Keratinocyte (primary cell): ENCODE measurements around the gene BRCA1. TPM values are rescaled to one million over a fixed set of nuclear protein-coding genes. Genes with fewer than 3 reads are reported as not detected.

Source experiments
- DNase-seq: peaks from one replicate; pipeline ENCODE4 v3.0.0-alpha.2; 2011; ENCODE audit warnings: low read depth, missing footprints, low spot score
- FAIRE-seq: peaks from 2 replicates; lab custom pipeline; 2011; peaks lifted over from hg19 to GRCh38; lab: Jason Lieb, UNC
- H2AFZ ChIP-seq: 2 replicates; pipeline ENCODE4 v1.6.0; 2012; ENCODE audit warnings: low read length, control low read depth, inconsistent platforms; ENCODE audit not compliant: control insufficient read depth
- H3K27ac ChIP-seq: 2 replicates; pipeline ENCODE4 v1.5.1; 2011; ENCODE audit warnings: low read length; ENCODE audit not compliant: control insufficient read depth, insufficient read depth
- H3K27me3 ChIP-seq: 3 replicates; pipeline ENCODE4 v1.6.0; 2011; ENCODE audit warnings: low read length; ENCODE audit not compliant: control insufficient read depth, insufficient read depth; ENCODE audit errors: extremely low read depth
- H3K36me3 ChIP-seq, 2 experiments: 2 replicates in 1 of 2; 3 replicates in 1 of 2; pipeline ENCODE4 v1.5.1; 2011; ENCODE audit warnings: low read length in 2 of 2, mild to moderate bottlenecking in 1 of 2; ENCODE audit not compliant: control insufficient read depth in 2 of 2, insufficient read depth in 2 of 2; ENCODE audit errors: extremely low read depth in 1 of 2
- H3K4me1 ChIP-seq: 3 replicates; pipeline ENCODE4 v1.5.1; 2011; ENCODE audit warnings: low read length; ENCODE audit not compliant: control insufficient read depth, insufficient read depth; ENCODE audit errors: extremely low read depth
- H3K4me2 ChIP-seq: 3 replicates; pipeline ENCODE4 v1.6.0; 2011; ENCODE audit warnings: low read depth, low read length; ENCODE audit not compliant: control insufficient read depth, insufficient read depth; ENCODE audit errors: extremely low read depth
- H3K4me3 ChIP-seq, 3 experiments: fragments of 200-600 bp in 1 of 3; sonication (generic) in 1 of 3; 2 replicates in 2 of 3; 3 replicates in 1 of 3; pipeline ENCODE4 v1.5.1; 2011 to 2016; ENCODE audit warnings: low read length in 3 of 3, mild to moderate bottlenecking in 3 of 3, control low read depth in 2 of 3, inconsistent platforms in 1 of 3, low read depth in 1 of 3, mixed read lengths in 1 of 3, mixed run types in 1 of 3, moderate library complexity in 1 of 3; ENCODE audit not compliant: control insufficient read depth in 2 of 3, insufficient read depth in 2 of 3; ENCODE audit errors: extremely low read depth in 1 of 3
- H3K79me2 ChIP-seq: 2 replicates; pipeline ENCODE4 v1.6.0; 2012; ENCODE audit warnings: low read length; ENCODE audit not compliant: control insufficient read depth, insufficient read depth
- H3K9ac ChIP-seq: 3 replicates; pipeline ENCODE4 v1.6.0; 2011; ENCODE audit warnings: low read length; ENCODE audit not compliant: control insufficient read depth, insufficient read depth; ENCODE audit errors: extremely low read depth
- H3K9me1 ChIP-seq: 3 replicates; pipeline ENCODE4 v1.6.0; 2011; ENCODE audit warnings: low read length; ENCODE audit not compliant: control insufficient read depth, insufficient read depth; ENCODE audit errors: extremely low read depth
- H3K9me3 ChIP-seq: 2 replicates; pipeline ENCODE4 v1.5.1; 2012; ENCODE audit warnings: low read depth, low read length; ENCODE audit not compliant: control insufficient read depth
- H4K20me1 ChIP-seq: 3 replicates; pipeline ENCODE4 v1.6.0; 2011; ENCODE audit warnings: low read length; ENCODE audit not compliant: control insufficient read depth, insufficient read depth; ENCODE audit errors: extremely low read depth
- EZH2 ChIP-seq: IDR thresholded peaks from one replicate; pipeline ENCODE4 v1.6.1; 2012; ENCODE audit warnings: inconsistent platforms, mild to moderate bottlenecking, low read length, moderate library complexity
- dilution Hi-C: fragments of 300-500 bp; cut with MboI; formaldehyde crosslinking; loops from one replicate; pipeline ENCODE4 v1.7.0; 2020; ENCODE audit warnings: low sequenced_read_pairs; ENCODE audit not compliant: extremely low pct_ligation_motif_present
- polyA plus RNA-seq, 5 experiments: library from polyadenylated mRNA; depleted of rRNA in 3 of 5; stranded (reverse) in 3 of 5; stranded (forward) in 1 of 5; unstranded in 1 of 5; fragments of >200 nt; gene quantifications; 1 replicate in 1 of 5; 2 replicates in 3 of 5; 3 replicates in 1 of 5; pipeline versions ENCODE4 v1.2.1 to v1.2.3, GENCODE V29; 2011 to 2012; ENCODE audit warnings: missing spikeins in 2 of 5, low read depth in 1 of 5, low replicate concordance in 1 of 5
- TF ChIP-seq, protein P1 (sequence below), 3 experiments: IDR thresholded peaks in 1 of 3; conservative IDR thresholded peaks in 1 of 3; optimal IDR thresholded peaks in 1 of 3; 2 replicates in 2 of 3; 3 replicates in 1 of 3; pipeline versions ENCODE3 to v1.5.1; 2011; ENCODE audit warnings: low read length in 3 of 3, mild to moderate bottlenecking in 3 of 3, moderate library complexity in 2 of 3, control low read depth in 1 of 3, inconsistent platforms in 1 of 3; ENCODE audit not compliant: insufficient read depth in 2 of 3; ENCODE audit errors: extremely low read depth in 1 of 3

BRCA1 gene
- polyA plus RNA-seq, 1 donor (not counting 4 experiments of a cell fraction or from before 2014, with no cell fraction given), result 17.2 TPM

DNA sequence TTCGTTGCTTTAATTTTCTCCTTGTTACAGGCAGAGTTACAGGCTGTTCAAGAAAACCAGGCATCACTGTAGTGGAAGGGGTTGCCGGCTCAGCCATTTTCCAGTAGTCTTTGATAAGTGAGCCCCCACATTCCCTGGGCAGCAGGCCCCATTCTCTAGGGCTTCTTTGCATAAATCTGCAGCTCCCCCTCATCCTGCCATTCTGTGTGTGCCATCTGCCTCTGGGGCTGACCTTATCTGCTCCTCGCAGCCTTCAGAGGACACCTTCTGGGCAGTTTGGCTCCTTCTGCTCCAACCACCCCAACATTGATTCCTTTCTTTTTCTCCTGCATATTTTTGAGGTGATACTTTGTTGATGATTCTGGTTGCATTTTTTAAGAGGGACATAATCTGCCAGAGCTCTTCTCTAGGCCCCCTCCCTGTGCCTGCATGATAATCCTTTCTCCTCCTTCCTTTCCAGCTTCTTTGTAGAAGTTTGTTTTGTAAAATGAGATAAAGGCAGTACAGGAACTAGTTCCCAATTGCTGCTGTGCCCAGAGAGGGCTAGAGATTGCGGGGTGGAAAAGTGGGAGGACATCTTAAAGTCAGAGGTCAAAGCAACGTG, 83.0 kb downstream of the BRCA1 start:
- no peak for DNase-seq
- no peak overlapping the region for H3K9ac ChIP-seq
- dilution Hi-C loops, result no loop called here
- H3K9me1 ChIP-seq, result no peaks in the 10 kb centered on the region
- H3K4me1 ChIP-seq, result no peaks in the 10 kb centered on the region
- no peak overlapping the region for H3K4me3 ChIP-seq
- no peak for FAIRE-seq
- H3K9me3 ChIP-seq, result no peaks in the 10 kb centered on the region
- H3K79me2 ChIP-seq, result no peaks in the 10 kb centered on the region
- H4K20me1 ChIP-seq, result no peaks in the 10 kb centered on the region
- TF ChIP-seq, protein P1, sequence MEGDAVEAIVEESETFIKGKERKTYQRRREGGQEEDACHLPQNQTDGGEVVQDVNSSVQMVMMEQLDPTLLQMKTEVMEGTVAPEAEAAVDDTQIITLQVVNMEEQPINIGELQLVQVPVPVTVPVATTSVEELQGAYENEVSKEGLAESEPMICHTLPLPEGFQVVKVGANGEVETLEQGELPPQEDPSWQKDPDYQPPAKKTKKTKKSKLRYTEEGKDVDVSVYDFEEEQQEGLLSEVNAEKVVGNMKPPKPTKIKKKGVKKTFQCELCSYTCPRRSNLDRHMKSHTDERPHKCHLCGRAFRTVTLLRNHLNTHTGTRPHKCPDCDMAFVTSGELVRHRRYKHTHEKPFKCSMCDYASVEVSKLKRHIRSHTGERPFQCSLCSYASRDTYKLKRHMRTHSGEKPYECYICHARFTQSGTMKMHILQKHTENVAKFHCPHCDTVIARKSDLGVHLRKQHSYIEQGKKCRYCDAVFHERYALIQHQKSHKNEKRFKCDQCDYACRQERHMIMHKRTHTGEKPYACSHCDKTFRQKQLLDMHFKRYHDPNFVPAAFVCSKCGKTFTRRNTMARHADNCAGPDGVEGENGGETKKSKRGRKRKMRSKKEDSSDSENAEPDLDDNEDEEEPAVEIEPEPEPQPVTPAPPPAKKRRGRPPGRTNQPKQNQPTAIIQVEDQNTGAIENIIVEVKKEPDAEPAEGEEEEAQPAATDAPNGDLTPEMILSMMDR (optimal IDR thresholded peaks at IDR 0.05 in 1 of 3, IDR thresholded peaks at IDR 0.05 in 1 of 3, conservative IDR thresholded peaks at IDR 0.05 in 1 of 3; ENCODE audit: extremely low read depth in 1 of 3, insufficient read depth in 2 of 3, low read length in 3 of 3), result no peak
- TF ChIP-seq EZH2, result no peak
- no peak overlapping the region for H3K27ac ChIP-seq
- H3K36me3 ChIP-seq, result peaks cover 0 to 6% of the 10 kb centered on the region in 2 experiments
- H3K27me3 ChIP-seq, result no peaks in the 10 kb centered on the region
- no peak overlapping the region for H2AFZ ChIP-seq
- no peak overlapping the region for H3K4me2 ChIP-seq

DNA sequence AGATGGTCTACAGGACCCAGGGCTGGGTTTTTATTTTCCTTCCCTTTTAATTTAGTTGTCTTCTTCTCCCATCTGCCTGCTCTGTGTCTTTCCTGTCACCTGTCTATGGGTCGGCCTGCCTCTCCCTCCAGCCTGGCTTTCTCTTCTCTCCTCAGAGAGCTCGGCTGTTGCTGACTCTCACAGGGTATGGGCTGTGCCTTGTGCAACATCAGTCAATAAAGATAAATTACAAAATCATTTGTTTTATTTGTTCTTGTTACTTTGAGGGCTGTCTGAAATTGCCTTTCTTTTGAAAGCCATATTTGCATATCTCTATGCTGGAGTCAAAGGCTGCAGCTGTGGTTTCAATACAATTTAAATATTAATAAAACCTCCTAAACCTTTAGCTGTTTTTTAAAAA, 84.5 kb downstream of the BRCA1 start:
- Histone ChIP-seq H3K9me1 (no peaks in the 10 kb centered on the region), H3K9me3 (no peaks in the 10 kb centered on the region), H3K27ac (no peak overlapping the region), H3K79me2 (no peaks in the 10 kb centered on the region), H3K4me3 (no peak overlapping the region), H3K4me1 (no peaks in the 10 kb centered on the region), H3K36me3 (peaks cover 0 to 6% of the 10 kb centered on the region in 2 experiments), H3K9ac (no peak overlapping the region), H4K20me1 (no peaks in the 10 kb centered on the region), H3K4me2 (no peak overlapping the region), H3K27me3 (no peaks in the 10 kb centered on the region), H2AFZ (no peak overlapping the region)
- no peak for TF ChIP-seq EZH2
- TF ChIP-seq, protein P1 (optimal IDR thresholded peaks at IDR 0.05 in 1 of 3, IDR thresholded peaks at IDR 0.05 in 1 of 3, conservative IDR thresholded peaks at IDR 0.05 in 1 of 3; ENCODE audit: extremely low read depth in 1 of 3, insufficient read depth in 2 of 3, low read length in 3 of 3), result no peak
- FAIRE-seq (no peak), DNase-seq (no peak)
- dilution Hi-C loops, result no loop called here
